Measurements from ENCODE around the gene PDE6A.

DNA sequence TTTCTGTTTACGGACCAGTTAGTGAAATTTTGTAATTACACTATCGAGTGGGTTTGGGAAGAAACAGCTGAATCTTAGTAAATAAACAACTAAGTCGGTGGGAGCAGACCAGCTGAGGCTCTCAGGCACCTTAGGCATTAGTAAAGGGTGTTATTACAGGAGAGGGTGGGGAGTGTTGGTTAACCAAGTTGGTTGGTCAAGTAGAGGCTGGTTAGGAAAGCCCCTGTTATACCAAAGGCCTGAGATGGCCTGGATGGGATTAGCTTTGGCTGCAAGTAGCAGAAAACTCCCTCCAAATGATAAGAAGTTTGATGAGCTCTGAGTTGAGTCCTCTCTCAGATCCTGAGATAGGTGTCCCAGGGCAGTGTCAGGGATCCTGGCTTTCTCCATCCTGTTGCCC is 133.1 kb downstream of the PDE6A start:
- TF ChIP-seq POLR2A (IDR thresholded peaks at IDR 0.05), result no peak
- TF ChIP-seq, protein P1, sequence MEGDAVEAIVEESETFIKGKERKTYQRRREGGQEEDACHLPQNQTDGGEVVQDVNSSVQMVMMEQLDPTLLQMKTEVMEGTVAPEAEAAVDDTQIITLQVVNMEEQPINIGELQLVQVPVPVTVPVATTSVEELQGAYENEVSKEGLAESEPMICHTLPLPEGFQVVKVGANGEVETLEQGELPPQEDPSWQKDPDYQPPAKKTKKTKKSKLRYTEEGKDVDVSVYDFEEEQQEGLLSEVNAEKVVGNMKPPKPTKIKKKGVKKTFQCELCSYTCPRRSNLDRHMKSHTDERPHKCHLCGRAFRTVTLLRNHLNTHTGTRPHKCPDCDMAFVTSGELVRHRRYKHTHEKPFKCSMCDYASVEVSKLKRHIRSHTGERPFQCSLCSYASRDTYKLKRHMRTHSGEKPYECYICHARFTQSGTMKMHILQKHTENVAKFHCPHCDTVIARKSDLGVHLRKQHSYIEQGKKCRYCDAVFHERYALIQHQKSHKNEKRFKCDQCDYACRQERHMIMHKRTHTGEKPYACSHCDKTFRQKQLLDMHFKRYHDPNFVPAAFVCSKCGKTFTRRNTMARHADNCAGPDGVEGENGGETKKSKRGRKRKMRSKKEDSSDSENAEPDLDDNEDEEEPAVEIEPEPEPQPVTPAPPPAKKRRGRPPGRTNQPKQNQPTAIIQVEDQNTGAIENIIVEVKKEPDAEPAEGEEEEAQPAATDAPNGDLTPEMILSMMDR (IDR thresholded peaks at IDR 0.05), result no peak
